H54 (cell line): ENCODE results near the gene BRD8.
"Not testable (repeated sequence)": the region's sequence is repeated elsewhere in the genome, so short reads cannot be mapped to it uniquely, and the experiment has no call there.

Source experiments
- DNase-seq: peaks from one replicate; pipeline ENCODE4 v3.0.0; 2011; ENCODE audit warnings: low spot score, mixed read lengths; ENCODE audit not compliant: insufficient read length
- FAIRE-seq: peaks from 3 replicates; lab custom pipeline; 2011; peaks lifted over from hg19 to GRCh38; lab: Jason Lieb, UNC
- POLR2A ChIP-seq: IDR thresholded peaks from 2 replicates; pipeline ENCODE4 v1.6.1; 2011; ENCODE audit warnings: low read depth, mild to moderate bottlenecking, low read length

BRD8 gene

GRCh38 chr5:138178516-138179276, at the start of gene BRD8, which contains the start of gene KIF20A:
BRD8 (minus strand) TSS chr5:138178630; CDS start chr5:138178614, 16 bp downstream.
KIF20A (plus strand) TSS chr5:138179112; CDS start chr5:138179681, 569 bp downstream.
- TF ChIP-seq POLR2A: peak; percentile 92
- no peak for FAIRE-seq
- peak; percentile 73 for DNase-seq

DNA sequence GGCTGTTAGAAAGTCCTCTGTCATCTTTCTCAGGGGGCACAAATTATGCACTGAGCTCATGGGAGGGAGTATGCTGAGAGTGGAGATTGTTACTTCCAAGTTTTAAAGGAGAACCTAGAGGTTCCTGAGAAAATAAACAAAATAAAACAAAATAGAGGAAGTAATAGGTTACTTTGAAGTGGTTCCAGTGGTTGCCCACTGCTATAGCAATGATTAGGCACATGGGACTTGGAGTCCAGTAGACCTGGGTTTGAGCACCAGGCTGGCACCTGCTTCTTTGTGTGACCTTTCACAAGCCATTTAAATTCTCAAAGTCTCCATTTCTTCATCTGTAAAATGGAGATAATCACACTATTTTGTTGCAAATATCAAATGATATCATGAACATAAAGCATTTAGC, 48.5 kb upstream of the BRD8 start:
- no peak for DNase-seq
- TF ChIP-seq POLR2A: no peak
- no peak for FAIRE-seq

GRCh38 chr5:138224712-138225111, 46.3 kb upstream of the BRD8 start:
- FAIRE-seq: no peak

GRCh38 chr5:138223532-138223931, 45.1 kb upstream of the BRD8 start:
- TF ChIP-seq POLR2A: no peak
- DNase-seq: no peak
- no peak for FAIRE-seq

More at GRCh38 chr5:138224712-138225111, 46.3 kb upstream of the BRD8 start:
- TF ChIP-seq POLR2A: no peak
- DNase-seq: no peak

DNA sequence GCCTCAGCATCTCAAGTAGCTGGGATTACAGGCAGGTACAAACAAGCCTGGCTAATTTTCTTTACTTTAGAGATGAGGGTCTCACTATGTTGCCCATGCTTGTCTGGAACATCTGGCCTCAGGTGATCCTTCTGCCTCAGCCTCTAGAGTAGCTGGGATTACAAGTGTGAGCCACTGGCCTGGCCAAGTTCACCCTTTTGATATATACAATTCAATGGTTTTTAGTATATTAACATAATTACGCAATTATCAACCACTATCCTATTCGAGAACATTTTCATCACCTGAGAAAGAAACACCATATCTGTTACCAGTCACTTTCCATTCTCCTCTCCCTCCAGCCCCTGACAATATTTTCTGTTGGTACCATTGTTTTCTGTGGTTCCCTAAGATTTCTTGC, 38.4 kb upstream of the BRD8 start:
- no peak for TF ChIP-seq POLR2A
- no peak for DNase-seq
- FAIRE-seq: no peak

GRCh38 chr5:138213161-138214029, 35.0 kb upstream of the BRD8 start, which contains the start of gene CDC23:
CDC23 (minus strand) TSS chr5:138213323; CDS start chr5:138213312, 11 bp downstream.
- FAIRE-seq (peak; percentile 86), DNase-seq (peak; percentile 86)
- TF ChIP-seq POLR2A: peak; percentile 71

- no peak for FAIRE-seq
- no peak for TF ChIP-seq POLR2A
- peak; percentile 14 for DNase-seq
Measured at GRCh38 chr5:138212828-138213160, 34.4 kb upstream of the BRD8 start.

- no peak for DNase-seq
- no peak for TF ChIP-seq POLR2A
- no peak for FAIRE-seq
Measured at GRCh38 chr5:138210985-138211384, 32.6 kb upstream of the BRD8 start.

- not testable (repeated sequence) for FAIRE-seq
Measured at GRCh38 chr5:138193859-138194258, 15.4 kb upstream of the BRD8 start.

DNA sequence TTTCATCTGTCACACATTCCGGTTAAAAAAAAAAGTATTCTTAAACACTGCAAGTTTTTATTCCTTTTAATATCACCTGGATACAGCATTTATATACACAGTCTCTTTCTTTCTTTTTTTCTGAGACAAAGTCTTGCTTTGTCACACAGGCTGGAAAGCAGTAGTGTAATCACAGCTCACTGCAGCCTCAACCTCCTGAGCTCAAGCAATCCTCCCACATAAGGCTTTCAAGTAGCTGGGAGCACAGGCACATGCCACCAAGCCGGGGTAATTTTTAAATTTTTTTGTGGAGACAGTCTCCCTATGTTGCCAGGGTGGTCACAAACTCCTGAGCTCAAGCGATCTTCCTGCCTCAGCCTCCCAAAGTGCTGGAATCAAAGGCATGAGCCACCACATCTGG, 14.4 kb upstream of the BRD8 start:
- no peak for FAIRE-seq
- no peak for DNase-seq
- TF ChIP-seq POLR2A: no peak

More at GRCh38 chr5:138193859-138194258, 15.4 kb upstream of the BRD8 start:
- not testable (repeated sequence) for DNase-seq

DNA sequence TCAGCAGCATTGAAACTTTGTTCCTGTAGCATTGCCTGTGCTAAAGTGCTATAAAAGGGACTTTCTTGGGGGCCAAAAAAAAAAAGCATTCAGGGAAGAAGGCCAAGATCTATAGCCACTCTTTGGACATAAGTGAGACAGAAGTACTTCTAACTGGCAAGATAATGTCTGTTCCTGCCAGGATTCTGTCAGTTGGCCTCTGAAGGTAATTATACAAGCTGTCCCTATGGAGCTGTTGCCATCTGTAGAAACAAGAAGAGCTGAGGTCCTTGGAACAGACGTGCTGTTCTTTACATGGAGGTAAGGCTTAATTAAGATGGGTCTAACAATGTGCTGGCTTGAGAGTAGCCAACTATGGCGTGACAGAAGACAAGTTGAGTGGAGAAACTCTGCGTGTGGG, 10.2 kb upstream of the BRD8 start:
- FAIRE-seq (no peak), DNase-seq (no peak)
- no peak for TF ChIP-seq POLR2A

- no peak for TF ChIP-seq POLR2A
- no peak for FAIRE-seq
Measured at GRCh38 chr5:138186002-138186447, 7.6 kb upstream of the BRD8 start.

DNA sequence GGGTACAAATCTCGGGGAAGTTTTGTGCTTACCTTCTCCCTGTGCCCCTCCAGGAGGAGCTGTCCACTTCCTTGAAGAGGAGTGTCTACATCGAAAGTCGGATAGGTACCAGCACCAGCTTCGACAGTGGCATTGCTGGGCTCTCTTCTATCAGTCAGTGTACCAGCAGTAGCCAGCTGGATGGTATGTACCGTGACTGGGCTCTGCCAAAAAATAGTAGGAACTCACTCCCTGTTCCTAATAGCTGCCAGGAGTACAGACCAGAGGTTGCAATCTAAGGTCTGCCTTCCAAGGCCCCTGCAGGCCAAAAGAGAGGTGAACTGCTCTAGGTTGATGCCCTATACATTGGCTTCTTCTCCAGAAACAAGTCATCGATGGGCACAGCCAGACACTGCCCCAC, 4.4 kb upstream of the BRD8 start:
- no peak for TF ChIP-seq POLR2A
- FAIRE-seq (no peak), DNase-seq (no peak)

More at GRCh38 chr5:138186002-138186447, 7.6 kb upstream of the BRD8 start:
- no peak for DNase-seq

GRCh38 chr5:138180841-138181240, 2.4 kb upstream of the BRD8 start:
- TF ChIP-seq POLR2A: no peak
- DNase-seq (no peak), FAIRE-seq (no peak)
